Heart right ventricle (tissue), 16 donors: ENCODE measurements around the gene OVOL2. TPM values are rescaled to one million over a fixed set of nuclear protein-coding genes. Genes with fewer than 3 reads are reported as not detected.

Source experiments
- ATAC-seq, 8 donors: fragments of 200-7000 bp; cut with Tn5 transposase; one replicate each; pipeline ENCODE4 v1.9.1; 2020; ENCODE audit warnings: mild to moderate bottlenecking in 8 of 8, moderate library complexity in 8 of 8, moderate number of reproducible peaks in 1 of 8
- DNase-seq, 2 donors: peaks; one replicate each; pipeline ENCODE4 v3.0.0-alpha.2; 2020
- H3K27ac ChIP-seq, 10 donors: fragments of 200-600 bp; sonication (generic) in 2 of 10; one replicate each; pipeline versions ENCODE4 v1.5.0 to v1.8.0; 2020 to 2022; ENCODE audit warnings: mild to moderate bottlenecking in 3 of 10
- H3K27me3 ChIP-seq, 7 donors: fragments of 200-600 bp; one replicate each; pipeline ENCODE4 v1.8.0; 2021 to 2022; ENCODE audit warnings: mild to moderate bottlenecking in 2 of 7
- H3K36me3 ChIP-seq, 9 donors: fragments of 200-600 bp; sonication (generic) in 1 of 9; one replicate each; pipeline versions ENCODE4 v1.5.0 to v1.8.0; 2020 to 2022; ENCODE audit warnings: mild to moderate bottlenecking in 2 of 9
- H3K4me1 ChIP-seq, 9 donors: fragments of 200-600 bp; sonication (generic) in 1 of 9; one replicate each; pipeline versions ENCODE4 v1.5.0 to v1.8.0; 2020 to 2022; ENCODE audit warnings: mild to moderate bottlenecking in 4 of 9
- H3K4me3 ChIP-seq, 10 donors: fragments of 200-600 bp; sonication (generic) in 2 of 10; one replicate each; pipeline versions ENCODE4 v1.5.0 to v1.8.0; 2020 to 2022; ENCODE audit warnings: mild to moderate bottlenecking in 7 of 10, moderate library complexity in 2 of 10
- H3K9me3 ChIP-seq, 11 donors: fragments of 200-600 bp in 10 of 11; sonication (generic) in 2 of 11; one replicate each; pipeline versions ENCODE4 v1.5.0 to v1.8.0; 2013 to 2022; ENCODE audit warnings: mild to moderate bottlenecking in 2 of 11, control low read depth in 1 of 11, moderate library complexity in 1 of 11
- WGBS, 2 donors: extraction: QIAGEN DNeasy Blood & Tissue Kit; methylation state at CpG; one replicate each; pipeline ENCODE4 v1.1.7; 2013; ENCODE audit warnings: inconsistent platforms in 1 of 2; 5-methylcytosine and 5-hydroxymethylcytosine counted together
- intact Hi-C, 10 donors: fragments of 100-400 bp; cut with DNase I; formaldehyde crosslinking; loops; one replicate each; pipeline versions ENCODE4 v1.11.1 to v1.14.2; 2022
- polyA plus RNA-seq, 2 donors: library from polyadenylated mRNA; stranded (reverse); fragments of 200-250 nt; gene quantifications; one replicate each; pipeline ENCODE4 v1.2.3, GENCODE V29; 2013
- total RNA-seq, 10 donors: library from RNA; stranded (reverse); fragmentation: NEBNext Ultra II Directional in 3 of 10; extraction: Animal tissue kit (Norgen Biotek cat#: 25700) in 3 of 10; gene quantifications; one replicate each; pipeline versions ENCODE4 v1.2.1 to v1.2.4, GENCODE V29; 2021 to 2023
- TF ChIP-seq, protein P1 (sequence below), 9 donors: fragments of 200-600 bp; sonication (generic) in 2 of 9; IDR thresholded peaks; one replicate each; pipeline versions ENCODE4 v1.5.0 to v1.8.0; 2021 to 2022; ENCODE audit warnings: antibody characterized with exemption in 9 of 9, mild to moderate bottlenecking in 5 of 9, moderate library complexity in 1 of 9
- donor health status: Arrhythmogenic right ventricular cardiomyopathy.
- donor health status: ischemic (EF 13 %, LVEDD 7.1; RV severe dilation, severe dysfunction).
- donor health status: healthy with polysubstance abuse.
- donor health status: DM: no; HTN: yes; CAD: no.
- donor health status: DM: no; HTN: no; CAD: no.
- donor health status: ischemic (EF 25% LVEDD 6.9; RV normal size, moderate dysfunction).
- donor health status: ischemic (EF 25% LVEDD 5.7; RV mildly dilated, moderate dysfunction).
- donor health status: healthy.
- donor health status: DM: yes; HTN: yes; CAD: no.
- donor health status: Ischemic cardiomyopathy.
- donor health status: ischemic (EF 35%, LVEDD 5.7; RV mildly dilated, moderate dysfunction).
- donor health status: nonischemic (EF 11% LVEDD 7.7; RV severe dilation, severe dysfunction).
- donor health status: DM: yes; HTN: yes; CAD: no.
- donor health status: PGD.
- donor health status: ischemic (EF 29% LVEDD 5.4; RV normal size, mild dysfunction).
- donor health status: nonischemic (EF 23%, LVEDD 6.1; RV moderate dilation, normal function).

OVOL2 gene
- total and polyA plus RNA-seq, 12 donors = not detected

DNA sequence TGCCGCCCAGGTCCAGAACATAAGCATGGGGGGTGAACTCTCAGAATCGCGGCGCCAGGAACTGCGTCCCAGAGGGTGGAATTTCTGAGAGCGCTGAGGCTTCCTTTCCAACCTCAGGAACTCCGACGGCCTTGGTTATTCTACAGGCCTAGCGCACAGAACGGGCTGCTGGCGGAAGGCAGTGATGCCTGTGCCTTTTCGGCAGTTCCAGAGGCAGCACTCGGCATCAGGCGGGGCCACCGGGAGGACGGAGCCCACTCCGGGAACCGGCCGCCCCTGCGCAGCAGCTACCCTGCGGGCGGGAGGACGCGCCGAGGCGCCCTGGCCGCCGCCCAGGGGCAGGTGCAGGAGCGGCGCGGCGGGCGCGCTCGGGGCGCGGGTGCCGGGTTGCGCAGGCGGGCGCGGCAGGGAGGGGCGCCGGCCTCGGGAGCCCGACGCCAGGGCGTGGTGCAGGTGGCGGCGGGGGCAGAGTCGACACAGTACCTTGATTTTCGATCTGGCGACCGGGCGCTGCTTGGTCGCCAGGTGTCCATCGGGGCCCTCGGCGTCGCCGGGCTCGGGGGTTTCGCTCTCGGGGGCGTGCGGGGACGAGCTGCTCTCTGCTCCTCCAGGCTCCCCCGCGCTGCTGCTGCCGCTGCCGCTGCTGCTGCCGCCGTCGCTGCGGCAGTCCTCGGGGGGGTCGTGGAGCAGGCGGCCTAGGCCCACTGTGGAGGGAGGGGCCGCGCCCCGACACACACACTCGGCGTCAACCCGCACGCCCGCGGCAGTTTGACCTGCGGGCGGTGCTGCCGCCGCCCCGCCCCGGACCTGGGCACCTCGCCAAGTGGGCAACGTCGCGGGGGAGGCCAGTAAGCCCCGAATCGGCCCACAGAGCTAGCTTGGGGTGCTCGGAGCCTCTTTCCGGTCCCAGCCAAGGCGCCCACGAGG, 1.3 kb downstream of the OVOL2 start:
- WGBS, 2 donors = 1% methylated on average over 94 to 103 of the region's 103 CpGs
- Histone ChIP-seq H3K9me3 (no peaks in the 10 kb centered on the region), H3K27ac (no peak overlapping the region), H3K4me3 (peak overlapping the region in 9 of 10 donors; percentile 16 to 51 (median 35)), H3K4me1 (peaks cover 0 to 30% (median 22%) of the 10 kb centered on the region in 9 donors), H3K27me3 (peaks cover 31 to 98% (median 92%) of the 10 kb centered on the region in 7 donors), H3K36me3 (no peaks in the 10 kb centered on the region)
- intact Hi-C loops = no loop called here
- DNase-seq (no peak), ATAC-seq (peak in 1 of 8 donors; percentile 41)
- TF ChIP-seq, protein P1, sequence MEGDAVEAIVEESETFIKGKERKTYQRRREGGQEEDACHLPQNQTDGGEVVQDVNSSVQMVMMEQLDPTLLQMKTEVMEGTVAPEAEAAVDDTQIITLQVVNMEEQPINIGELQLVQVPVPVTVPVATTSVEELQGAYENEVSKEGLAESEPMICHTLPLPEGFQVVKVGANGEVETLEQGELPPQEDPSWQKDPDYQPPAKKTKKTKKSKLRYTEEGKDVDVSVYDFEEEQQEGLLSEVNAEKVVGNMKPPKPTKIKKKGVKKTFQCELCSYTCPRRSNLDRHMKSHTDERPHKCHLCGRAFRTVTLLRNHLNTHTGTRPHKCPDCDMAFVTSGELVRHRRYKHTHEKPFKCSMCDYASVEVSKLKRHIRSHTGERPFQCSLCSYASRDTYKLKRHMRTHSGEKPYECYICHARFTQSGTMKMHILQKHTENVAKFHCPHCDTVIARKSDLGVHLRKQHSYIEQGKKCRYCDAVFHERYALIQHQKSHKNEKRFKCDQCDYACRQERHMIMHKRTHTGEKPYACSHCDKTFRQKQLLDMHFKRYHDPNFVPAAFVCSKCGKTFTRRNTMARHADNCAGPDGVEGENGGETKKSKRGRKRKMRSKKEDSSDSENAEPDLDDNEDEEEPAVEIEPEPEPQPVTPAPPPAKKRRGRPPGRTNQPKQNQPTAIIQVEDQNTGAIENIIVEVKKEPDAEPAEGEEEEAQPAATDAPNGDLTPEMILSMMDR (IDR thresholded peaks at IDR 0.05) = no peak

DNA sequence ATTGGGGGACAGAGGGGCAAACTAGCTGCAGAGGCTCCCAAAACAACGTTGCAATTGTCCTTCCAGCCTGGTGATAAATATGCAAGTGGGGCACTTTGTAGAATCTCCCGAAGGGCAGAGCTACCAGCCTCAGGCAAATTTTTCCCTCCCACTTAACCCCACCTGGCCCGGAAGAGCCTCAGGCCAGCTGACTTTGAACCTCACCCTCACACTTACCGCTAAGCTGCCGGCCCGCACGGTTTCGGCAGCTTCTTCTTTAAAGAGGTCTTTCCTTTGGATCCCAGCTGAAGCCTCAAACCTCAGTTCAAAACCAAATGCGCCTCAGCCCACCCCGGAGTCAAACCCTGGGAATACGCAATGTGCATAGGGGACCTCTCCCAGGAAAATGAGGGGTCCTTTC, 2.5 kb downstream of the OVOL2 start:
- no peaks in the 10 kb centered on the region for H3K36me3 ChIP-seq
- WGBS, 2 donors = 11% methylated on average over 11 of the region's 11 CpGs
- intact Hi-C loops = no loop called here
- H3K4me1 ChIP-seq = peaks cover 0 to 30% (median 22%) of the 10 kb centered on the region in 9 donors
- TF ChIP-seq, protein P1 (IDR thresholded peaks at IDR 0.05) = no peak
- H3K4me3 ChIP-seq = no peak overlapping the region
- H3K27me3 ChIP-seq = peaks cover 31 to 88% (median 80%) of the 10 kb centered on the region in 7 donors
- H3K9me3 ChIP-seq = no peaks in the 10 kb centered on the region
- no peak for DNase-seq
- no peak overlapping the region for H3K27ac ChIP-seq
- no peak for ATAC-seq

DNA sequence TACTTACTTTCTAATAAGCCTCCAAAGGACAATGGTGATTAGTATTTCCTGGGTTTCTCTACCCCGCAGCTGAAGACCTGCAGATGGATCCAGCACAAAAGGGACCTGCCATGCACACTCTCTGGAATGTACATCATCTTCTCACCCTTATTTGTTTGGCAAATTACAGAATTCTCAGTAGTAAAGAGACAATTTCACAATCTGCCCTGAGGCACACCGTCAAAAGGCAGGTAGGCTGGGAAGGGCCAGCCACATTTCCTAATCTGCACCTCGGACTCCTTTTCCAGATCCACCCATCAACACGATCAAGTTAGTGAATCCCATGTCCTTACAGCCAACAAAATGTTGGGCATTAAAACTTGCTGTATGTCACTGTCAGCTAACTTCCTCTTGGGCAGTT, 4.9 kb downstream of the OVOL2 start:
- intact Hi-C loops = no loop called here

DNA sequence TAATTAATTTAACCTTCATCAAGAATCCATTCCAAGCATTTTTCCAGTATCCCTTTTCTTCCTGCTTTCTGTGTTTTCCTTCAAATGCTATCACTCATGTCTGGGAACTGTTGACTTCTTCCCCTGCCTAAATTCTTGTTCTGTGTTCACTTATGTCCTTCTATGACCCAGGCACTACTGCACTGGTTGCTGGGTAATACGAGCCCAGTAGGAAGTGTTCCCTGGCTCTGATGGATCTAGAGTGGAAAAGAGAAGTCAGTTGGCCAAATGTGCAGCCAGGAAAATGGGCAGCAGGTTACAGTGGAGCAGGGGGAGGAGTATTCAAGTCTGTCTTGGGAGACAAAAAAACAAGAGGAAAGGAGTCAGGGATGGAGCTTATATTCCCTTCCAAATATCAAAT, 7.1 kb downstream of the OVOL2 start:
- intact Hi-C loops = no loop called here
- TF ChIP-seq, protein P1 (IDR thresholded peaks at IDR 0.05) = no peak
- H3K27me3 ChIP-seq = peaks cover 2 to 71% (median 35%) of the 10 kb centered on the region in 7 donors

More for the DNA sequence above, 4.9 kb downstream of the OVOL2 start:
- Histone ChIP-seq H3K36me3 (no peaks in the 10 kb centered on the region), H3K4me3 (no peak overlapping the region), H3K27me3 (peaks cover 23 to 79% (median 56%) of the 10 kb centered on the region in 7 donors), H3K9me3 (no peaks in the 10 kb centered on the region), H3K4me1 (peaks cover 0 to 22% (median 14%) of the 10 kb centered on the region in 9 donors), H3K27ac (no peak overlapping the region)
- DNase-seq (no peak), ATAC-seq (no peak)
- WGBS, 2 donors = 87 to 91% methylated on average over 4 of the region's 4 CpGs
- TF ChIP-seq, protein P1 (IDR thresholded peaks at IDR 0.05) = no peak

More for the DNA sequence above, 7.1 kb downstream of the OVOL2 start:
- Histone ChIP-seq H3K4me1 (peaks cover 0 to 4% (median 0%) of the 10 kb centered on the region in 9 donors), H3K4me3 (no peak overlapping the region), H3K9me3 (no peaks in the 10 kb centered on the region), H3K36me3 (no peaks in the 10 kb centered on the region), H3K27ac (no peak overlapping the region)
- no peak for DNase-seq
- no peak for ATAC-seq
- WGBS, 2 donors = 42 to 43% methylated on average over 1 of the region's 1 CpG
